HG02571 (cell line): Measurements from ENCODE around the gene TMEM238.
"Not testable (repeated sequence)": the region's sequence is repeated elsewhere in the genome, so short reads cannot be mapped to it uniquely, and the experiment has no call there.

Experiments
- ATAC-seq: cut with Tn5 transposase; IDR thresholded peaks from one replicate; pipeline ENCODE4 v1.9.1; 2021; ENCODE audit warnings: mild to moderate bottlenecking, moderate library complexity; ENCODE audit not compliant: unreplicated experiment

The TMEM238 gene

GRCh38 chr19:55402509-55402908 lies 18.4 kb upstream of the TMEM238 start:
- no peak for ATAC-seq

- not testable (repeated sequence) for ATAC-seq
These were observed 17.3 kb upstream of the TMEM238 start for GRCh38 chr19:55401390-55401789.

DNA sequence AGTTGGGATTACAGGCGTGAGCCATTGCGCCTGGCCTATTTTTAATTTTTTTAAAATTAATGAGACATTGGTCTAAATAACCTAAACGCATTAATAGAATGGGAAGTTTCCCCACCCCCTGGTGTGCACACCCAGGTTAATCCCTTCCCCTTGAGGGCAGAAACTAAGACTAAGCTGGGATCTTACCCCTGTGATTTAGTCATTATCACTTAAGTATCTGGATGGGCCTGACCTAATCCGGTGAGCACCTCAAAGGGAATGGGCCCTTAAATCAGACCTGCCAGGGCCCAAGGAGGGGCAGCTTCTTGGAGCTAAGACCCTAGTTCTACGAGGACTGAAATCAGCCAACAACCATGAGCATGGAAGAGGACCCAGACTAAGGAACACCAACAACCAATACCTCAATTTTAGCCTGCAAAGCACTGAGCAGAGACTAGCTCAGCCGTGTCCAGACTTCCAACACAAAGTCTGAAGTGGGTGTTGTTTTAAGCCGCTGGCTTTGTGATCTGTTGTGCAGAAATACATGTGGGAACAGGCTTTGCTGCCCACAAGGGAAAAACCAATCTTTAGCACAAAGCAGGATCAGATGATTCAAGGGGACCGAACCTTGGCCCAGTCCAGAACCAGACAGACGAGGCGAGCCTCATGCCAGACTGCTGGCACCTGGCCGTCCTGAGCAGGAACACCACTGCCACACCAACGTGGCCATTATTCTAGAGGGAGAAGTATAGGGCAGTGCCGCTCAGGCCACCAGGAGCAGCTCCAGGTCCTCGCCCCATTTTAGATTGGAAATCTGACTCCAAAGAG lies 16.4 kb upstream of the TMEM238 start:
- ATAC-seq, result no peak

DNA sequence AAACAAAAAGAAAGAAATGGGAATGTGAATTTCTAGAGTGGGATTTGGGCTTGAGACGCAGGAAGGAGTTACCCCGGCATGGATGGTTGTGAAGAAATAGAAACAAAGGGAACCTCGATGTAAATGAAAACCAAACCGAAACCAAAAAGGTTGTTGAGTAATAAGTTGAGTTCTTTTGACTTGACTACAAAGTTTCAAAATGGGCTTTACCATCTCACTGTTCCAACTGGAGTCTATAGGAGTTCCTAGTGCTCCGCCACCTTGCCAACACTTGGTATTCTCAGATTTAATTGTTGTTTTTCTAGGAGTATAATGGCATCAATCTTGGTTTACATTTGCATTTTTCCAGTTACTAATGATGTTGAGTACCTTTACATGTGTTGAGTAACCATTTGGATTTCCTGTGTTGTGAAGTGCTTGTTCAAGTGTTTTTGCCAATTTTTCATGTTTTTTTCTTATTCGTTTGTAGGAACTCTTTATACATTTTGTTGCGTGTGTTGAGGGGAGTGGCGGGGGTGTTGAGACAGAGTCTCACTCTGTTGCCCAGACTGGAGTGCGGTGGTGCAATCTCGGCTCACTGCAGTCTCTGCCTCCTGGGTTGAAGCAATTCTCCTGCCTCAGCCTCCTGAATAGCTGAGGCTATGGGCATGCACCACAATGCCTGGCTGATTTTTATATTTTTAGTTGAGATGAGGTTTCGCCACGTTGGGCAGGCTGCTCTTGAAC lies 14.3 kb upstream of the TMEM238 start:
- ATAC-seq, result no peak

DNA sequence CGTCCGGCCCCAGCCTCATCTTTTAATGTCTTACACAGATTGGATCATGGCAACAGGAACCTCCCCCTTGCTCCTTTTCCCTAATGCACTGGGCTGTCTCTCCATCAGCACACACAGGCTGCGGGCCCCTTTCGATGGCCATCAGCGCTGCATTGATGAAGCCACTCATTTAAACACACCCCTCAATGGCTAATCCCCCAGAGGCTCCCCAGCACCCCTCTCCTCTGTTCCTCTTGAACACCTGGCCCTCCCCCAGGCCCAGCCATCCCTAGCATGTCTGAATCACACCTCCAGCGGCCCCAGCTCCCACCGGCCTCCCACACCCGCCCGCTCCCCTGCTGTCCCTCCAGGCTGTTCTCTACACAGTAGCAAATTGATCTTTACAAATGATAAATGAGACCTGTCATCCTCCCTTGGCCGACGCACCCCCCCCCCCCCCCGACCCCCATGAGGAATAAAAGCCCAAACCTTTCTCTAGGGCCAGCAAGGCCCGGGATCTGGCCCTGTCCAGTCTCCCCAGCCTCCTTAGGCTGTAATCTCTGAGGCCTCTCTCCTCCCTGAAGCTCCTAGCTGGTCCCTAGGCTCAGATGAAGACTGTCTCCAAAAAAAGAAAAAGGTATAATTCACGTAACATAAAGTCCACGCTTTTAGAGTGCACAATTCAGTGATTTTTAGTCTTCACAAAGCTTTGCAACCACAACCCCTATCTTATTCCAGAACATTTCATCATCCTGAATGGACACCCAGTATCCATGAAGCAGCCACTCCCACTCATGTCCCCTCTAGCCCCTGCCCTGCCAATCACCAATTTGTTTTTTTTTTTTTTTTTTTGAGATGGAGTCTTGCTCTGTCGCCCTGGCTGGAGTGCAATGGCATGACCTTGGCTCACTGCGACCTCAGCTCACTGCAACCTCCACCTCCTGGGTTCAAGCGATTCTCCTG lies 9.0 kb upstream of the TMEM238 start:
- no peak for ATAC-seq

DNA sequence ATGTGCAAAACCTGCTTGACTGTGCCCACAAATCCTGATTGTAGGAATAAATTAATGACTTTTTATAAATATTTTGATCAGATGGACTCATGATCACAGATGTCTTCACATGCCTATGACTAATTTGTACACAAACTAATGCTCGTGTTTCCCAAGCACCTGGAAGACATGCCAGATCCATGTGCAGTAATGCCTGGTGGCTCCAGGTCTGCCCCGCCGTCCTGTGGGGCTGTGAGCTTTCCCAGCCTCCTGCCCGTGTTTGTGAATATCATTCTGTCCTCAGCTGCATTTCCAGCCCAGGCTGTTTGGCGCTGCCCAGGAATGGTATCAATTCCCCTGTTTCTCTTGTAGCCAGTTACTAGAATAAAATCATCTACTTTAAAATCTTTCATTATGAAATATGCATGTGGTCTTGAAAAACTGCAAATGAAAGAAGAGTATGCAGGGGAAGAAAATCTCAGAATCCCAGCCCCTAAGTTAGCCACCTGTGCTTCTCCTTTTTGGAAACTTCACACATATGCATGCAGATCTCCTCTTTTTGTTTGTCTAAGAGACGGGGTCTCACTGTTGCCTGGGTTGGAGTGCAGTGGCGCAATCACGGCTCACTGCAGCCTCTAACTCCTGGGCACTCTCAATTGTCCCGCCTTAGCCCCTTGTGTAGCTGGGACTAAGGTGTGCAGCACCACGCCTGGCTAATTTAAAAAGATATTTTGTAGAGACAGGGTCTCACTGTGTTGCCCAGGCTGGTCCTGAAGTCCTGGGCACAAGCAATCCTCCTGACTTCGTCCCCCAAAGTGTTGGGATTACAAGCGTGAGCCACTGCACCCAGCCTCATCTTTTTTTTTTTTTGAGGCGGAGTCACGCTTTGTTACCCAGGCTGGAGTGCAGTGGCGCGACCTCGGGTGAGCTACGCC lies 7.9 kb upstream of the TMEM238 start:
- ATAC-seq, result no peak

GRCh38 chr19:55391191-55391670 lies 7.1 kb upstream of the TMEM238 start:
- no peak for ATAC-seq

- no peak for ATAC-seq
These were observed 6.4 kb upstream of the TMEM238 start for GRCh38 chr19:55390461-55390880.

DNA sequence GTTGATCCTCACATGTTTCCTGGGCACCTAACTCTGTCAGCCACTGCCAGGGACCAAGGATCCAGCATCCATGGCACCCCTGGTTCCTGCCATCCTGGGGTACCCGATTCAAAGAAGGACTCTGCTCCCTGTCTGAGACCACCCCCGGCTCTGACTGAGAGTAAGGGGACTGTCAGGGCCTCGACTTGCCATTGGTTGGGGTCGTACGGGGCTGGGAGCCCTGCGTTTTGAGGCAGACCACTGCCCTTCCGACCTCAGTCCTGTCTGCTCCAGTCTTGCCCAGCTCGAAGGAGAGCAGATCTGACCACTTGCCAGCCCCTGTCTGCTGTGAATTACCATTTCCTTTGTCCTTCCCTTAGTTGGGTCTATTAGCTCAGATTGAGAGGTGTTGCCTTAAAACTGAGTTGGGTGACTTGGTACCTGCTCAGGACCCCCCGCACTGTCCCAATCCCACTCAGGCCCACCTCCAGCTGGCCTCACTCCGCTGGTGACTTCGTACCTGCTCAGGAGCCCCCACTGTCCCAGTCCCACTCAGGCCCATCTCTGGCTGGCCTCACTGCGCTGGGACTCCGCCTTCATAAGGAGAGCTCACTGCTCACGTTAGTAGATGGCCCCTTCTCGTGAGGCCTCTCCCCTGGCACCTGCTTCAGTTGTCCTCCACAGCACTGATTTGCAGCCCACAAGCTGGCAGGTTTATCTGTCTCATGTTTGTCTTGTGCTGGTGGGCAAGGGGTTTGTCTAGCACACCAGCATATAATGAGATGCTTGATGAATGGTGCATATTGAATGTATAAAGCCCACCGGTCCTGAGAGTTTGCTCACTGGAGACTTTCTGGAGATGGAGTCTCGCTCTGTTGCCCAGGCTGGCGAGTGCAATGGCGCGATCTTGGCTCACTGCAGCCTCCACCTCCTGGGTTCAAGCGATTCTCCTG lies 5.6 kb upstream of the TMEM238 start:
- ATAC-seq, result no peak

DNA sequence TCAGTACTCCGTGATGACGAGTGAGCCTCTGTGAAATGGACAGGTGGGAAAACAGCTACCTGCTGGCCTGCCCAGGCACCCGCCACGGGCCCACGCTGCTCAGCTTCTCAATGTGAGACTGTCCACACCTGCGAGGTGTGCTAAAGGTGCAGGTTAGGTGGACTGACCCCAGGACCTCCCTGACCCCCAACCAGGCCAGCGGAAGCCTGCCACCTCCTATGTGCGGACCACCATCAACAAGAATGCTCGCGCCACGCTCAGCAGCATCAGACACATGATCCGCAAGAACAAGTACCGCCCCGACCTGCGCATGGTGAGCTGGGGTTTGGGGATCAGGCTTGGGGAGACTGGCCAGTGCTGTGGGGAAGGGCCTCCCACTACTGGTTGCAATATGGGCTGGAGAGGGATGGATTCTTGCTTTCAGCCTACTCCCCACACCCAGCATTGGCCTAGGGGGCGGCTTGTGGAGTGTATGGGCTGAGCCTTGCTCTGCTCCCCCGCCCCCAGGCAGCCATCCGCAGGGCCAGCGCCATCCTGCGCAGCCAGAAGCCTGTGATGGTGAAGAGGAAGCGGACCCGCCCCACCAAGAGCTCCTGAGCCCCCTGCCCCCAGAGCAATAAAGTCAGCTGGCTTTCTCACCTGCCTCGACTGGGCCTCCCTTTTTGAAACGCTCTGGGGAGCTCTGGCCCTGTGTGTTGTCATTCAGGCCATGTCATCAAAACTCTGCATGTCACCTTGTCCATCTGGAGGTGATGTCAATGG lies 3.8 kb upstream of the TMEM238 start:
- no peak for ATAC-seq

GRCh38 chr19:55386493-55386971 lies 2.4 kb upstream of the TMEM238 start:
- no peak for ATAC-seq

DNA sequence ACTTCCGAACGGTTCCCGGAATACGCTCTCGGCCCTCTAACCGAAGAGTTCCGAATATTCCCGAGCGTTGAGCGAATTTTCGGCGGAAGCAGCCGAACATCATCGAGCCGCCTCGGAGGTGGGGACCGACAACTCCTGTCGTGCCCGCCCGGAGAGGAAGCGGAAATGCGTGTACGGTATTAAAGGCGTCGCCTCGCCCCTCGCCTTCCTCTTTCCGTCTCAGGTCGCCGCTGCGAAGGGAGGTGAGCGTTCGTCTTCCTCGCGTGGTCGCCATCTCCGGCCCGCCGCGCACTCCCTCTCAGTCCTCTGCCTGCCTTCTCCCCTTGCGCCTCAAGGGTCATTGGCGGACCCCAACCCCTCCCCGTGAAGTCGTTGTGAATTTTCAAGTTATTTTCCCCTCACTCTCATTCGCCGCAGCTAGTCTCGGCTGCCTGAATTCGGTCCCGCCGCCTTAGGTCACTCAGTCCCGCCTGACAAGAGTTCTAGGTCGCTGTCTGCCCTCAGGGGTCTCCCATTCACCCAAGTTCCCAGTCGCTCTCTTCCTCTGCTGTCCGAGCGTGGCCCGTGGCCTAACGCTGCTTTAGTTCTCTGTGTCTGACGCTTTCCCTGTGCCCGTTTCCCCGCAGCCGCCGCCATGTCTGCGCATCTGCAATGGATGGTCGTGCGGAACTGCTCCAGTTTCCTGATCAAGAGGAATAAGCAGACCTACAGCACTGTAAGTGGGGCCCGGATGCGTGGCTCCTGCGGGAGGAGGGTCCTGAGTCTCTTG lies 1.8 kb upstream of the TMEM238 start, which contains the start of gene RPL28:
Gene RPL28 (plus strand): TSS at position 209 of the 769 bp plus-strand sequence. CDS start 426 bp downstream, at position 635.
- ATAC-seq, result peak; percentile 67

DNA sequence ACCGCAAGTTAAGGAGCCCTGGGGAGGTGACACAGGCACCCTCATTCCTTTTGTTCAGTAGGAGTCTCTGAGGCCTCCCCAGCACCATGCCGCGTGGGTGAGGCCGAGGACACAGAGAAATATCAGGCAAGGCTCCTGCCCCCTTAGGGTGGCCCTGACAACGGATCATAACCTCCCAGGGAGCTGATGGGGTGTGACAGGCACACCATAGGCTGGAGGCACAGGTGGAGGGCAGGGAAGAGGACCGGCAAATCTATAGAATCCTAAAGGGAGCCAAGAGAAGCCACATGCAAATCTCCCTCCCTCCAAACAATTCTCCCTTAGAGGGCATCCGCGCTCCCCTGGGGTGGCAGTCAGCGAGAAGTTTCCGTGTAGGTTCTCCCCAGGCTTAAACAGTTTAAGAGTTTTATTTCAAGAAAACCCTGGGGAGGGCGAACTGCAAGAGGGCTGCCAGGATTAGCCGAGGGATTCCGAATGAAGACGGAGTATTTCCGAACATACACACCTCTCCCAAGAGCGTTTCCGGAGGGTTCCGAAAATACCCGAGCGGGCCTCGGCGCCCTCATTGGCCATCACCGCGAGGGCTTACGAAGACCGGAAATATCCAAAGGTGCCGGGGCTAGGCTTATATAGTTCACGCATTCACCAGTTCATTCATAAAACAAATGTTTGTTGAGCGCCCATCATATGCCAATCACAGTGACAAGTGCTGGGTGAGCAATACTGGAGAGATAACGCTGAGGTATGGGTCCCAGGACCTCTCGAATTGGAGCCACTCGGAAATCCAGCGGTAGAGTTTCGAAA lies 1.0 kb upstream of the TMEM238 start:
- ATAC-seq, result peak; percentile 42

GRCh38 chr19:55383279-55384130 lies 587 bp downstream of the TMEM238 start:
- ATAC-seq, result no peak

DNA sequence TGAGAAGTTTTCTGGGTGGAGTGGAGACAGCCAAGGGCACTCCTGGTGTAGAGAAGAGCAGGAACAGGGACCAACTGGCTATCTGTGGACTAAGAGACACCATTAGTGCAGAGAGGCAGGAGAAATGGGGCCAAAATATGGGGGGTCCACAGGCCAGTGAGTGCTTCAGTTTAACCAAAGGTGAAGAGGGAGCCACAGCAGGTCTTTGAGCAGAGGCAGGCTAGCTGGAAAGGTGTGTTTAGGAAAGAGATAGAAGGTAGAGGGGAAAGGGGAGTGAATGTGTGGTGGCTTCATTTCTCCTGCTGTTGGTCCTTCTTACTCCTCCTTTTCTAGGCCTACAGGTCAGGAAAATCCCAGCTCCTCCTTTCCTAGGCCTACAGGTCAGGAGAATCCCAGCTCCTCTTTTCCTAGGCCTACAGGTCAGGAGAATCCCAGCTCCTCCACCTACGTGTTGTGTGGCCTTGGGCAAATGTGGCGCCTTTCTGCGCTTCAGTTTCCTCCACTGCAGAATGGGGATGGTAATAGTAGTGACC lies 1.5 kb downstream of the TMEM238 start:
- no peak for ATAC-seq
